ENCODE data around the gene MYOZ3.

Gene MYOZ3

DNA sequence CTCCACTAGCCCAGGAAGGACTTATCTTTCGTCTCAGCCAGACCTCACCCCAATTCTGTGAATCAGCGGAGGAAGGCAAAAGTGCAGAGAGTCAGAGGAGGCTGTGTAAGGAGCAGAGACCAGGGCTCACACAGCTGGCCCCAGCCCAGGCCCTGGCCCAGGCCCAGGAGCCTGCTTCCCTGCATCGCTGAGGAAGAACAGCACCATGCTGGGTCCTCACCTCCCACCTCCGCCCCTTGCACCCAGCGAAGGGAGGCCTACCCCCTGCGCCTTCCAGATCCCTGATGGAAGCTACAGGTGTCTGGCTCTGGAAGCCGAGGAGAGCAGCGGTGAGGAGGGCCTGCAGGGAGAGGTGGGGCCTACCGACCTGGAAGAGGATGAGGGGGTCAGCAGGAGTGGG is 42.9 kb upstream of the MYOZ3 start:
- H3K9me3 ChIP-seq (ENCODE audit: control insufficient read depth, low read length) = no peaks in the 10 kb centered on the region
- no peak overlapping the region for H3K4me2 ChIP-seq (ENCODE audit: low read length)
- H3K9ac ChIP-seq = no peak overlapping the region
- H2AFZ ChIP-seq = no peak overlapping the region
- TF ChIP-seq, protein P1, sequence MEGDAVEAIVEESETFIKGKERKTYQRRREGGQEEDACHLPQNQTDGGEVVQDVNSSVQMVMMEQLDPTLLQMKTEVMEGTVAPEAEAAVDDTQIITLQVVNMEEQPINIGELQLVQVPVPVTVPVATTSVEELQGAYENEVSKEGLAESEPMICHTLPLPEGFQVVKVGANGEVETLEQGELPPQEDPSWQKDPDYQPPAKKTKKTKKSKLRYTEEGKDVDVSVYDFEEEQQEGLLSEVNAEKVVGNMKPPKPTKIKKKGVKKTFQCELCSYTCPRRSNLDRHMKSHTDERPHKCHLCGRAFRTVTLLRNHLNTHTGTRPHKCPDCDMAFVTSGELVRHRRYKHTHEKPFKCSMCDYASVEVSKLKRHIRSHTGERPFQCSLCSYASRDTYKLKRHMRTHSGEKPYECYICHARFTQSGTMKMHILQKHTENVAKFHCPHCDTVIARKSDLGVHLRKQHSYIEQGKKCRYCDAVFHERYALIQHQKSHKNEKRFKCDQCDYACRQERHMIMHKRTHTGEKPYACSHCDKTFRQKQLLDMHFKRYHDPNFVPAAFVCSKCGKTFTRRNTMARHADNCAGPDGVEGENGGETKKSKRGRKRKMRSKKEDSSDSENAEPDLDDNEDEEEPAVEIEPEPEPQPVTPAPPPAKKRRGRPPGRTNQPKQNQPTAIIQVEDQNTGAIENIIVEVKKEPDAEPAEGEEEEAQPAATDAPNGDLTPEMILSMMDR (IDR thresholded peaks at IDR 0.05) = no peak
- H3K27ac ChIP-seq = no peak overlapping the region
- H3K4me3 ChIP-seq (ENCODE audit: low read depth, low read length) = no peak overlapping the region
- peaks cover 20% of the 10 kb centered on the region for H3K4me1 ChIP-seq
- no peaks in the 10 kb centered on the region for H3K27me3 ChIP-seq (ENCODE audit: control insufficient read depth, insufficient read depth, low read length)
- no peaks in the 10 kb centered on the region for H3K79me2 ChIP-seq
- no peaks in the 10 kb centered on the region for H3K36me3 ChIP-seq (ENCODE audit: control insufficient read depth, insufficient read depth, low read length)

DNA sequence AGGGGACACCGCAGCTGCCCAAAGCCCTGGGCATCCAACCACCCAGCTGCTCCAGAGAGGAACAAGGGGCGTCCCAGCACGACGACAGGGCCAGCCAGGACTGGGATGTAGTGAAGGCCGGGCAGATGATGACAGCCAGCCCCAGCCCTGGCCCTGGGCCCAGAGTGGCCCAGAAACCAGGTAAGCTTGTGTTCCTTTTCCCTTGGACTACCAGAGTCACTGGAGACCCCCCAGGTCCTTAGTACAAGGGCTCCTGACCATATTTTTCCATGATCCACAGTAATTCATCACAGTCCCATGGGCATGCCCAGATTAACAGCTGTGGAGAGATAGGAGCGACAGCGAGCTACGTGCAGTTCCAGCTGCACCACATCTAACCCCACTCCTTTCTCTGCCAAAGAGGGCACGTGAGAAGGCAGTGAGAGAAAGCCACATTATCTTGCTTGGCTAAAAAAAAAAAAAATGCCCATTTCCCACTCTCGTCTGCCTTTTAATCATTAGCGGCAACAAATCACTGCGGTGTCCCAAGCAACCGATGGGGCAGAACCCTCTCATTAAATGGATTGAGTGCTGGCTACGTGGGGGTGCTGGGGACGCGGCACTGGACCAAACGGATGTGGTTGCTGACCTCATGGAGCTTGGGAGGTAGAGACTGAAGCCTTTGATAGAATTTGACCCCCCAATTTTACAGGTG is 42.3 kb upstream of the MYOZ3 start:
- no peak overlapping the region for H3K4me3 ChIP-seq (ENCODE audit: low read depth, low read length)
- peak overlapping the region; percentile 51 for H3K27ac ChIP-seq
- no peaks in the 10 kb centered on the region for H3K36me3 ChIP-seq (ENCODE audit: control insufficient read depth, insufficient read depth, low read length)
- H3K27me3 ChIP-seq (ENCODE audit: control insufficient read depth, insufficient read depth, low read length) = no peaks in the 10 kb centered on the region
- H3K9me3 ChIP-seq (ENCODE audit: control insufficient read depth, low read length) = no peaks in the 10 kb centered on the region
- TF ChIP-seq, protein P1 (IDR thresholded peaks at IDR 0.05) = no peak
- H3K79me2 ChIP-seq = no peaks in the 10 kb centered on the region
- H2AFZ ChIP-seq = no peak overlapping the region
- peaks cover 20% of the 10 kb centered on the region for H3K4me1 ChIP-seq
- no peak overlapping the region for H3K9ac ChIP-seq
- no peak overlapping the region for H3K4me2 ChIP-seq (ENCODE audit: low read length)

- H3K79me2 ChIP-seq = no peaks in the 10 kb centered on the region
- peaks cover 22% of the 10 kb centered on the region for H3K4me1 ChIP-seq
- TF ChIP-seq, protein P1 (IDR thresholded peaks at IDR 0.05) = no peak
- no peak overlapping the region for H3K4me3 ChIP-seq (ENCODE audit: low read depth, low read length)
- H3K4me2 ChIP-seq (ENCODE audit: low read length) = no peak overlapping the region
- no peaks in the 10 kb centered on the region for H3K27me3 ChIP-seq (ENCODE audit: control insufficient read depth, insufficient read depth, low read length)
- H3K27ac ChIP-seq = peak overlapping the region; percentile 51
- H2AFZ ChIP-seq = no peak overlapping the region
- no peaks in the 10 kb centered on the region for H3K36me3 ChIP-seq (ENCODE audit: control insufficient read depth, insufficient read depth, low read length)
- H3K9ac ChIP-seq = no peak overlapping the region
- H3K9me3 ChIP-seq (ENCODE audit: control insufficient read depth, low read length) = no peaks in the 10 kb centered on the region
Observed at GRCh38 chr5:150619359-150620230, 41.5 kb upstream of the MYOZ3 start.

DNA sequence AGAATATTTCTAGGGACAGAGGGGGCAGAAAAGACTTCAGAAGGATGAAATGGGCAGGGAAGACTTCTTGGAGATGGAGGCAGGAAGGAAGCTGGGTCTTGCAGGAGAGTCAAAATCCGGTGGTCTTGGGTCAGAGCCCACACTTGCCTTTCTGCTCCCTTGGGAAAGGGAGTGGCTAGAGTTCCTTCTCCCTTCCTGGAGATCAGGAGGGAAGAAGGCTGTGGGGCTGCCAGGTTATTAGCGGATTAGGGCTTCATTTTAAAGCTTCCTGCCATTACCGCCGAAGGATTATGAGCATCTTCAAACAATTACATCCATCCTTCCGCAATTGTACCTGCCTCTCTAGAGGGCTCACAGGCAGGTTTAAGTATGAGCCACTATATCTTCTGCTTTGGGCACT is 39.8 kb upstream of the MYOZ3 start:
- Histone ChIP-seq H3K4me1 (peaks cover 14% of the 10 kb centered on the region), H3K79me2 (peaks cover 15% of the 10 kb centered on the region), H3K27ac (peak overlapping the region; percentile 36), H3K36me3 (ENCODE audit: control insufficient read depth, insufficient read depth, low read length) (no peaks in the 10 kb centered on the region), H3K27me3 (ENCODE audit: control insufficient read depth, insufficient read depth, low read length) (no peaks in the 10 kb centered on the region), H2AFZ (no peak overlapping the region), H3K4me3 (ENCODE audit: low read depth, low read length) (no peak overlapping the region), H3K9ac (no peak overlapping the region), H3K4me2 (ENCODE audit: low read length) (no peak overlapping the region), H3K9me3 (ENCODE audit: control insufficient read depth, low read length) (no peaks in the 10 kb centered on the region)
- TF ChIP-seq, protein P1 (IDR thresholded peaks at IDR 0.05) = no peak
